Measurements from ENCODE around the gene LMBRD2.

Gene LMBRD2

GRCh38 chr5:36108758-36109460, 42.8 kb downstream of the LMBRD2 start:
- no peak for DNase-seq (ENCODE audit: low read depth in 2 of 2)

- no peak for DNase-seq (ENCODE audit: low read depth in 2 of 2)
Observed at GRCh38 chr5:36105819-36106218, 45.9 kb downstream of the LMBRD2 start.

GRCh38 chr5:36099748-36100147, 51.9 kb downstream of the LMBRD2 start:
- DNase-seq (ENCODE audit: low read depth in 2 of 2) = no peak

- DNase-seq (ENCODE audit: low read depth in 2 of 2) = no peak
Observed at GRCh38 chr5:36096486-36096885, 55.2 kb downstream of the LMBRD2 start.

GRCh38 chr5:36089989-36090388, 61.7 kb downstream of the LMBRD2 start:
- DNase-seq (ENCODE audit: low read depth in 2 of 2) = no peak

- DNase-seq (ENCODE audit: low read depth in 2 of 2) = no peak
Observed at GRCh38 chr5:36079200-36079781, 72.4 kb downstream of the LMBRD2 start.

- no peak for DNase-seq (ENCODE audit: low read depth in 2 of 2)
Observed at GRCh38 chr5:36078430-36078829, 73.3 kb downstream of the LMBRD2 start.

GRCh38 chr5:36073595-36074216, 78.0 kb downstream of the LMBRD2 start:
- DNase-seq (ENCODE audit: low read depth in 2 of 2) = no peak

GRCh38 chr5:36070687-36071571, 80.8 kb downstream of the LMBRD2 start:
- no peak for DNase-seq (ENCODE audit: low read depth in 2 of 2)

GRCh38 chr5:36068751-36069281, 82.9 kb downstream of the LMBRD2 start:
- DNase-seq (ENCODE audit: low read depth in 2 of 2) = no peak

GRCh38 chr5:36066540-36067210, 85.0 kb downstream of the LMBRD2 start, which contains the start of gene UGT3A2:
UGT3A2 (minus strand) TSS chr5:36066882; CDS start chr5:36066789, 93 bp downstream.
- no peak for DNase-seq (ENCODE audit: low read depth in 2 of 2)

GRCh38 chr5:36066001-36066539, 85.6 kb downstream of the LMBRD2 start:
- no peak for DNase-seq (ENCODE audit: low read depth in 2 of 2)

GRCh38 chr5:36060420-36060887, 91.2 kb downstream of the LMBRD2 start:
- no peak for DNase-seq (ENCODE audit: low read depth in 2 of 2)

- no peak for DNase-seq (ENCODE audit: low read depth in 2 of 2)
Observed at GRCh38 chr5:36059571-36060419, 91.9 kb downstream of the LMBRD2 start.

GRCh38 chr5:36058776-36059175, 92.9 kb downstream of the LMBRD2 start:
- DNase-seq (ENCODE audit: low read depth in 2 of 2) = no peak

GRCh38 chr5:36057386-36057785, 94.3 kb downstream of the LMBRD2 start:
- DNase-seq (ENCODE audit: low read depth in 2 of 2) = no peak

- DNase-seq (ENCODE audit: low read depth in 2 of 2) = no peak
Observed at GRCh38 chr5:36056422-36056821, 95.3 kb downstream of the LMBRD2 start.

- no peak for DNase-seq (ENCODE audit: low read depth in 2 of 2)
Observed at GRCh38 chr5:36055984-36056383, 95.7 kb downstream of the LMBRD2 start.

- no peak for DNase-seq (ENCODE audit: low read depth in 2 of 2)
Observed at GRCh38 chr5:36054647-36055046, 97.0 kb downstream of the LMBRD2 start.

GRCh38 chr5:36052538-36052937, 99.1 kb downstream of the LMBRD2 start:
- no peak for DNase-seq (ENCODE audit: low read depth in 2 of 2)
